HepG2 (cell line): ENCODE results near the gene TXNDC9. TPM values are rescaled to one million over a fixed set of nuclear protein-coding genes. Genes with fewer than 3 reads are reported as not detected.

Experiments
- FOSL2 ChIP-seq: sonication (generic); formaldehyde crosslinking; IDR thresholded peaks from 2 replicates; pipeline ENCODE4 v1.4.0; 2020; ENCODE audit warnings: missing genetic modification reagents
- GLI4 ChIP-seq: sonication (generic); formaldehyde crosslinking; IDR thresholded peaks from 2 replicates; pipeline ENCODE4 v1.5.1; 2020; ENCODE audit warnings: missing genetic modification reagents, mild to moderate bottlenecking, moderate library complexity, borderline replicate concordance
- MAZ ChIP-seq, 2 experiments: sonication (generic) in 1 of 2; formaldehyde crosslinking in 1 of 2; IDR thresholded peaks; 2 replicates each; pipeline versions ENCODE4 v1.5.0 to v1.6.1; 2012 to 2020; ENCODE audit warnings: low read depth in 2 of 2, mild to moderate bottlenecking in 2 of 2, borderline replicate concordance in 1 of 2, improper control_type of control experiment in 1 of 2, low read length in 1 of 2, missing genetic modification reagents in 1 of 2, moderate library complexity in 1 of 2
- RBM39 ChIP-seq: fragments of 200-400 bp; formaldehyde crosslinking; IDR thresholded peaks from one replicate; pipeline ENCODE4 v1.6.1; 2018; ENCODE audit warnings: antibody characterized with exemption, mild to moderate bottlenecking, low read depth, low read length; ENCODE audit not compliant: poor library complexity, severe bottlenecking
- RXRA ChIP-seq: sonication (generic); formaldehyde crosslinking; IDR thresholded peaks from 2 replicates; pipeline ENCODE4 v1.5.1; 2020; ENCODE audit warnings: missing genetic modification reagents
- TARDBP ChIP-seq: sonication (generic); formaldehyde crosslinking; IDR thresholded peaks from 2 replicates; pipeline ENCODE4 v1.8.0; 2022; ENCODE audit warnings: mild to moderate bottlenecking, missing genetic modification reagents
- TOPORS ChIP-seq: sonication (generic); formaldehyde crosslinking; IDR thresholded peaks from 2 replicates; pipeline ENCODE4 v1.8.0; 2023; ENCODE audit warnings: mild to moderate bottlenecking, missing genetic modification reagents
- TRAFD1 ChIP-seq: sonication (generic); formaldehyde crosslinking; IDR thresholded peaks from 2 replicates; pipeline ENCODE4 v1.5.1; 2020; ENCODE audit warnings: missing genetic modification reagents, mild to moderate bottlenecking, borderline replicate concordance
- ZNF142 ChIP-seq: sonication (generic); formaldehyde crosslinking; IDR thresholded peaks from 2 replicates; pipeline ENCODE4 v1.4.0; 2020; ENCODE audit warnings: missing genetic modification reagents
- ZNF274 ChIP-seq: sonication (generic); formaldehyde crosslinking; IDR thresholded peaks from 2 replicates; pipeline ENCODE4 v1.5.1; 2020; ENCODE audit warnings: mild to moderate bottlenecking, missing genetic modification reagents
- ZNF318 ChIP-seq: sonication (generic); formaldehyde crosslinking; IDR thresholded peaks from 2 replicates; pipeline ENCODE4 v1.4.0; 2020; ENCODE audit warnings: mild to moderate bottlenecking, missing genetic modification reagents
- polyA plus RNA-seq, 8 experiments: library from polyadenylated mRNA; depleted of rRNA in 3 of 8; stranded (reverse) in 7 of 8; unstranded in 1 of 8; fragments of >200 nt; fragmentation: Illumina TruSeq in 4 of 8; extraction: Trizol in 4 of 8; gene quantifications; 2 replicates each; pipeline versions ENCODE4 v1.2.1 to v1.2.3, GENCODE V29; 2011 to 2016; ENCODE audit warnings: low read depth in 4 of 8, missing spikeins in 1 of 8, mixed read lengths in 1 of 8; ENCODE audit not compliant: insufficient read depth in 1 of 8
- total RNA-seq, 5 experiments: library from RNA; depleted of rRNA; stranded (reverse); fragments of >200 nt; fragmentation: Illumina TruSeq; extraction: Trizol; gene quantifications; 2 replicates each; pipeline ENCODE4 v1.2.3, GENCODE V29; 2016; ENCODE audit warnings: low read depth in 1 of 5

Gene TXNDC9
- total and polyA plus RNA-seq, 2 of the 13 experiments (the other 11 are each of a cell fraction or from before 2014, with no cell fraction given): 35.2 to 94.6 TPM

GRCh38 chr2:99337113-99338028 is 1.2 kb upstream of the TXNDC9 start, which contains the start of gene EIF5B (continued):
- TF ChIP-seq GLI4 (no peak), RBM39 (peak; percentile 90), ZNF318 (CRISPR knock-in tag) (peak; percentile 73; the same call in 1 of the 2 replicates), TOPORS (CRISPR knock-in tag) (peak; percentile 75), TARDBP (peak; percentile 94), ZNF142 (CRISPR knock-in tag) (peak; percentile 84), RXRA (peak; percentile 75), FOSL2 (CRISPR knock-in tag) (peak; percentile 68), ZNF274 (CRISPR knock-in tag) (peak; percentile 90; the same call in 1 of the 2 replicates), MAZ (IDR thresholded peaks at IDR 0.05; ENCODE audit: borderline replicate concordance, low read depth, low read length) (no peak), MAZ (CRISPR knock-in tag; IDR thresholded peaks at IDR 0.05; ENCODE audit: low read depth) (peak; percentile 95), TRAFD1 (CRISPR knock-in tag) (no peak)
